Stimulated activated CD8-positive, alpha-beta memory T cell treated with anti-CD3 and anti-CD28 coated beads, Interleukin-15, amount 100 ng/mL, for 1 hour (primary cell): ENCODE measurements around the gene APOB.

Source experiments
- DNase-seq: peaks from one replicate; pipeline ENCODE4 v3.0.0-alpha.2; 2020; ENCODE audit warnings: low read depth

Gene APOB, protein sequence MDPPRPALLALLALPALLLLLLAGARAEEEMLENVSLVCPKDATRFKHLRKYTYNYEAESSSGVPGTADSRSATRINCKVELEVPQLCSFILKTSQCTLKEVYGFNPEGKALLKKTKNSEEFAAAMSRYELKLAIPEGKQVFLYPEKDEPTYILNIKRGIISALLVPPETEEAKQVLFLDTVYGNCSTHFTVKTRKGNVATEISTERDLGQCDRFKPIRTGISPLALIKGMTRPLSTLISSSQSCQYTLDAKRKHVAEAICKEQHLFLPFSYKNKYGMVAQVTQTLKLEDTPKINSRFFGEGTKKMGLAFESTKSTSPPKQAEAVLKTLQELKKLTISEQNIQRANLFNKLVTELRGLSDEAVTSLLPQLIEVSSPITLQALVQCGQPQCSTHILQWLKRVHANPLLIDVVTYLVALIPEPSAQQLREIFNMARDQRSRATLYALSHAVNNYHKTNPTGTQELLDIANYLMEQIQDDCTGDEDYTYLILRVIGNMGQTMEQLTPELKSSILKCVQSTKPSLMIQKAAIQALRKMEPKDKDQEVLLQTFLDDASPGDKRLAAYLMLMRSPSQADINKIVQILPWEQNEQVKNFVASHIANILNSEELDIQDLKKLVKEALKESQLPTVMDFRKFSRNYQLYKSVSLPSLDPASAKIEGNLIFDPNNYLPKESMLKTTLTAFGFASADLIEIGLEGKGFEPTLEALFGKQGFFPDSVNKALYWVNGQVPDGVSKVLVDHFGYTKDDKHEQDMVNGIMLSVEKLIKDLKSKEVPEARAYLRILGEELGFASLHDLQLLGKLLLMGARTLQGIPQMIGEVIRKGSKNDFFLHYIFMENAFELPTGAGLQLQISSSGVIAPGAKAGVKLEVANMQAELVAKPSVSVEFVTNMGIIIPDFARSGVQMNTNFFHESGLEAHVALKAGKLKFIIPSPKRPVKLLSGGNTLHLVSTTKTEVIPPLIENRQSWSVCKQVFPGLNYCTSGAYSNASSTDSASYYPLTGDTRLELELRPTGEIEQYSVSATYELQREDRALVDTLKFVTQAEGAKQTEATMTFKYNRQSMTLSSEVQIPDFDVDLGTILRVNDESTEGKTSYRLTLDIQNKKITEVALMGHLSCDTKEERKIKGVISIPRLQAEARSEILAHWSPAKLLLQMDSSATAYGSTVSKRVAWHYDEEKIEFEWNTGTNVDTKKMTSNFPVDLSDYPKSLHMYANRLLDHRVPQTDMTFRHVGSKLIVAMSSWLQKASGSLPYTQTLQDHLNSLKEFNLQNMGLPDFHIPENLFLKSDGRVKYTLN (N-terminal part only)

DNA sequence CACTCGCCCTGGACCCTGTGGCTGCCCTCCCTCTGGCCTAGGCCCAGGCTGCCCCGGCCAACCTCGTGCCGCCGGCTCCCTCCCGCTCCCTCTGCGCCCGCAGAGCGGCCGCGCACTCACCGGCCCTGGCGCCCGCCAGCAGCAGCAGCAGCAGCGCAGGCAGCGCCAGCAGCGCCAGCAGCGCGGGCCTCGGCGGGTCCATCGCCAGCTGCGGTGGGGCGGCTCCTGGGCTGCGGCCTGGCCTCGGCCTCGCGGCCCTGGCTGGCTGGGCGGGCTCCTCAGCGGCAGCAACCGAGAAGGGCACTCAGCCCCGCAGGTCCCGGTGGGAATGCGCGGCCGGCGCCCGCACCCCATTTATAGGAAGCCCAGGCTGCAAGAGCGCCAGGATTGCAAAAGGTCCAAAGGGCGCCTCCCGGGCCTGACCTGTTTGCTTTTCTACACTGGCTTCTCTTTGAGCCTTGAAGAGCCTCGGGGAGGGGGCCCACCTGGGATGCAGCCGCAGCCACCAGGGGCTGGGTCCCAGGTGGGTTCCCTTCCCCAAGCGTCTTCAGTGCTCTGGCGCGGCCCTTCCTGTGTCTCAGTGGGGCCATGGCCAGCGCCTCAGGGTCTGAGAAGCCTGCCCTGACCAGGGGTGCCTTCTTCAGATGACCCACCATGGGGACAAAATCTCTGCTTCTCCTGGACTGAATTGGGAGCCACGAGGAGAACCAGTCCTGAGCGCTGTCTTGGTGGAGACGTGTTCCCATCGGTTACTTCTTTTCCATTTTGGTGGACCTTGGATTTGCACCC is at the start of gene APOB:
APOB (minus strand) TSS at position 330 of the 789 bp plus-strand sequence; CDS start at position 202, 128 bp downstream.
- DNase-seq = no peak

DNA sequence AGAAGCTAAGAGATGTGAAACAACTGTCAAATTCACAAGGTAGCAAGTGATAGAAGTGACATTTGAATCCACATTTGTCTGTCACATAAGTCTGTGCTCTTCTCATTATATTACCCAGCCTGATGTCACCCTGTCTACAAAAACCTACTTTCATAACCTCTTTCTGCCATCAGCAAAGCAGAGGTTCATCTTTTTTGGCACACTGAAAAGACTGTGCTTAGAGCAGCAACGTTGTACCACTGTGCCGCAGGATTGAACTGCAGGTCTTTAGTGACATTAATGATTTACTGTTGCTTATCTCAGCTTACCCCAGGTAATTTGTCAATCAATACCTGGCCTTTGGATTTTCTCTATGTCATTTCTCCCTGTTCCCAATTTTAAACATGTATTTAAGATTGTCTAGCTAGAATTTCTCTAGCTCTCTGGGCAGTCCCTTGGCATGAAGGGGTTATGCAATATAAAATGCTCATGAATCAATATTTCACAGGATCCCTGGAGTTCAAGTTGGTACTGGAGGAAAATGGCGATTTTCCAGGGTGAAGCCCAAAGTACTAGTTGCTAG is 48.5 kb upstream of the APOB start:
- DNase-seq = no peak

DNA sequence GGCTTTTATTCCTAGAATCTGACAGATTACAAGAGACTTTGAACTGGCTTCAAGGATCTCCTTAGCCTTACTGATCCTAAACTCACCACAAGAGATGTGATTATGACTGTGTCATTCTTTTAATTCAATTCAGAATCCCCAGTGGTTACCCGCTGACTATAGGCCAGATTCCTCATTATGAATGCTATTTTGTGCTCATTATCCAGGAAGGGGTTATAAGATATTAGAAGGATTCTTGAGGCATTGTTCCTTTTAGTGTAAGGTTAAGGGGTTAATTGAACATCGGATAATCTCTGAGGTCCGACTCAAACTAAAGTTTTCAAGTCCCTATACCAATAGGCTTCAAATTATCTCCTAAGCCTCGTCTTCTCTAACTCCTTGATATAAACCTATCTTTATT is 40.5 kb upstream of the APOB start:
- no peak for DNase-seq

DNA sequence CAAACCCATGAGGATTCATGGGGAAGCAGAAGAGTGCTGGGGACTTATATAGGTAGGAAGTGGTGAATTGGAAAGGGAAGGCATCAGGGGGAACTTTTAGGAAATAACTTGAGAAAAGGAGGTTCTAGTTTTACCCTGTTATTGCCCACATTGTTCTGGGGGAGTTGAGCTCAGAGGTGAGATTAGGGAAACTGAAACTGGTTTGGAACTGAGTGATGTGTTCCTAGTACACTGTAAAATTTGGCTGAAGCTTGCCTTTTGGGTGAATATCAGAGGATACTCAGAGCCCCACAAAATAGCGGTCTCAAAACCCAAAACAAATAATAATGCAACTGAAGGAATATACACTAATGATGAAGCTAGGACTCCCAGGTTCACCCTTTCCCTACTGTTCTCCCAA is 39.6 kb upstream of the APOB start:
- no peak for DNase-seq

DNA sequence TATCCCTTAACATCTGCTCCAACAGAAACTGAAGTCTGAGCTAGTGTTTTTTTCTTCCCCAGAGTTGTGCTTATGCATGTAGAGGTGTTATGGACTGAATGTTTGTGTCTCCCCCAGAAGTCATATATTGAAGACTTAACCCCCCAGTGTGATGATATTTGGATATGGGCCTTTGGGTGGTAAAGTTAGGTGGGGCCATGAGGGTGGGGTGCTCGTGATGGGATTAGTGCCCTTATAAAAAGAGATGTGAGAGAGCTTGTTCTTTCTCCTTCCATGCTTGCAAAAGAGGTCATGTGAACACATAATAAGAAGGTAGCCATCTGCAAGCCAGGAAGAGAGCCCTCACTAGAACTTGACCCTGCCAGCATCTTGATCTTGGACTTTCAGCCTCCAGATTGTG is 34.4 kb upstream of the APOB start:
- no peak for DNase-seq

DNA sequence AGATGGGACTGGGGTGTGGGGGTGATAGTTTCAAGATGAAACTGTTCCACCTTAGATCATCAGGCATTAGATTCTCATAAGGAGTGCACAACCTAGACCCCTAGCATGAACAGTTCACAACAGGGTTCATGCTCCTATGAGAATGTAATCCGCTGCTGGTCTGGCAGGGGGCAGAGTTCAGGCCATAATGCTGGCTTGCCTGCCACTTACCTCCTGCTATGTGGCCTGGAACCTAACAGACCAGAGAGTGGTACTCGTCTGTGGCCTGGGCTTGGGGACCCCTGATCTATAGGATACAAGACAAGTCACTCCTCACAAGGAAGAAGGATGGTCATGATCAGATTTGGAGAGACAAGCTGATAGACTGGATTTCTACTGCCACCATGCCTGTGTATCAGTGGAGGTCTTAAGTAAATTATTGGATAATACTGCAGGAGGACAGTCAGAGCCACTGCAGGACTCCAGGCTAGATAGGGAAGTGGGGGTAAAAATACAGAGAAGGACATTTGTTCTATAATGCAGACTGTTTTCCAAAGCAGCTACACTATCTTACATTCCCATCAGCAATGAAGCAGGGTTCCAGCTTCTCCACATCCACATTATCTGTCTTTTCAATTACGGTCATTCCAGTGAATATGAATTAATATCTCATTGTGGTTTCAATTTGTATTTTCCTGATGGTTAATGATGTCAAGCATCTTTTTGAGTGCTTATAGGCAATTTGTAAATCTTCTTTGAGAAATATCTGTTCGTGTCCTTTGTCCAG is 28.8 kb upstream of the APOB start:
- no peak for DNase-seq

DNA sequence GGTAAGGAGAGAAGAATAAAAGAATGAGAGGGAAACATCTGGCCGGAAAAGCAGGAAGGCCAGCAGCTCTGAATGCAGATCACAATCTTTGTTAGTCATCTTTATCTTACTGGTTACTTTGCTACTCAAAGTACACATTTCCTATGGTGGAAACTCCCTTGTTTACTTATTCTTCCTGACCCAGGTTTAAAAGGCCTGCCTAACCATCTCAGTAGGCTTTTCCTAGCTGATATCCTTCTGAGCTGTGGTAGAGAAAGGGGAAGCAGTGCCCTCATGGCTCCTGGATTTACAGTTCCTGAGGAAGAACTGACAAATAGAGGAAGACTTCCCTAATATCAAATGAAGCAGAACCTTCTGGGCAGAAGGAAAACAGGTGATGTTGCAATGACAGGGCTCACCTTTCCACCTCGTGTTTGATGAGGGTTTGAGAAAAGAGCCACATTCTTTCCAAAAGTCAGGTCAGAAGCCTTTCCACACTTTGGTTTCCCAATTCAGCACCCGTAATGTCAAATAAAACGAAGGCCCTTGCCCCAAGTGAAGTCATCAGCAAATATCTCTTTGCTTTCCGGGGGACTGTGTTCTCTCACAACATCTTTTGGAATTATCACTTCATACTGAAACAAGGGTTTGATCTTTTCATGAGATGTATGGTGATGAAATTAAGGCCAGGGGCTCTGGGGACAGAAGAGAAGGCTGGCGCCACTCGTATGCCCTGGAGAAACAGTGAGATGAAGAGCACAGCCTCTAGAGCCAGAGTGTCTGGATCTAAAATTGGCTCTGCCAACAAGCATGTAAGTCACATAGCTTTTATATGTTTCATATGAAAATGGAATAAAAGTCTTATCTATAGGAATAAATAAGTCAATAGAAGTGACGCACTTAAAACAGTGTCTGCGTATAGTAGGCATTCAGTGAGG is 26.7 kb upstream of the APOB start:
- no peak for DNase-seq

DNA sequence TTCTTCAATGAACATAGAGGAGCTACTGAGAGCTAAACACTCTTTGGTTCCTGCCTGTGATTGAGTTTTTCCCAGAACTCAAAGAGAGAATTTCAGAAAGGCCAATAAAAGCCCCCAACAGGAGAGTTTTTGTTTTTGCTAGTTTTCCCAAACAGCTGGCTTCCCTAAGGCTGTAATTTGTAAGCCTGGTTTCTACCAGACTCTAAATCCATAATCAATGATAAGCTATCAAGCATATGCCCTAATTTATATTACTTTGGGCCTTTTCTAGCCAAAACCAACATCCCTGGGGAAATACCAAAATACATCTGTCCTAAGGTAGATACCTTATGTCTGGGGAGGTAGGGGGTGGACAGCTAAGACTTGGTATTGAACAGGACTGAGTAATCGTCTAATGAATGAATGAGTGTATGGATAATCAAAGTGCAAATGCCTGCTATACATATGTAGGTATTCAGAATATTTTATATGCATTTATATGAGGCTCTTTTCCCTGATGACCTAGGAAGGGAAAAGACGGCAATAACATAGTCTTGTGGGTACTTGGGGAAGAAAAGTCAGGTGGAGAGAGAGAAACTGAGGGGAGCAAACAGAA is 26.0 kb upstream of the APOB start:
- no peak for DNase-seq

DNA sequence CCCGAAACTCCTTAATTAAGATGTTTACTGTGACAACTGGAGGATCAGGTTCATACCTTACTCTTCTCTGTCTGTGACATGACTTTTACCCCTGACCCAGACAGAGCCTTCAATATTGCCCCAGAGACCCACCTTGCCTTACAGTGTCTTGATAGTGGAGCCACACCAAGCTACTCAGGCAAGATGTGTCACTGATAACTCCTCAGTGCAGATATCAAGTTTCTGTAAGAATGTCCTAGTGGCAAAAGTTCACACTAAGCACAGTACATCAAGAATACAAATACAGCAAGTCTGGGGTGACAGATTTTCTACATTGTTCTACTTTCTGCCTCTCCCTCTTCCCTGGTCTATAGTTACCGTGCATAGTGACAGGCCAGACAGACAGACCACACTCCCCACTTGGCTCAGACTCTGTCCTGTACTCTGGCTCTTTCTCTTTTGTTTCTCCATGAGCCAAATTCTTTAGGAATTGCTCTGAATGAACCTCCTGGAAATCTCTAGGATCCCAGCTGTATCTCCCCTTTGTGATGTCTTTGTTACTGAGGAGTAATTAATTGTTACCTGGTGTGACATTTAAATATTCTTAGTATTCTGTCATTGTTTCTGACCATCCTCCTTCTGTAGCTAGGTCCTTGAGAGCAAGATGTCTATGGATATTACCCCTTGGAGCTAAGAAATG is 24.1 kb upstream of the APOB start:
- no peak for DNase-seq

DNA sequence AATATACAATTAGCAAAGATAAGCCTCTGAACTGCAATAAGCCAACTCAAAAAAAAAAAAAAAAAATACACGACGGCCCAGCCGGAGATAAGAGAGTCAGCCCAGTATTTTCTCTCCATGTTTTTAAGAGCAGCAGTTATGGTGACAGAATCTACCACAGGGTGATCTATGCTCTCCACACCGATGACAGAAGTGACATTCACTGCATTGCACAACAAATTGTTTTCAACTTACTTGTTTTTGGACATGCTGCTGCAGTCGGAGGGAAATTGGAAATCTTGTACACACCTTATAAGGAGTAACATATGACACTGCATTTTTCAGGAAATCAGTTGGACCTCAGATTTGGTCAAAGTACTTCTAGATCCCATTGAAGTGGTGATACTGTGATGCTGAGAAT is 23.3 kb upstream of the APOB start:
- DNase-seq = no peak

DNA sequence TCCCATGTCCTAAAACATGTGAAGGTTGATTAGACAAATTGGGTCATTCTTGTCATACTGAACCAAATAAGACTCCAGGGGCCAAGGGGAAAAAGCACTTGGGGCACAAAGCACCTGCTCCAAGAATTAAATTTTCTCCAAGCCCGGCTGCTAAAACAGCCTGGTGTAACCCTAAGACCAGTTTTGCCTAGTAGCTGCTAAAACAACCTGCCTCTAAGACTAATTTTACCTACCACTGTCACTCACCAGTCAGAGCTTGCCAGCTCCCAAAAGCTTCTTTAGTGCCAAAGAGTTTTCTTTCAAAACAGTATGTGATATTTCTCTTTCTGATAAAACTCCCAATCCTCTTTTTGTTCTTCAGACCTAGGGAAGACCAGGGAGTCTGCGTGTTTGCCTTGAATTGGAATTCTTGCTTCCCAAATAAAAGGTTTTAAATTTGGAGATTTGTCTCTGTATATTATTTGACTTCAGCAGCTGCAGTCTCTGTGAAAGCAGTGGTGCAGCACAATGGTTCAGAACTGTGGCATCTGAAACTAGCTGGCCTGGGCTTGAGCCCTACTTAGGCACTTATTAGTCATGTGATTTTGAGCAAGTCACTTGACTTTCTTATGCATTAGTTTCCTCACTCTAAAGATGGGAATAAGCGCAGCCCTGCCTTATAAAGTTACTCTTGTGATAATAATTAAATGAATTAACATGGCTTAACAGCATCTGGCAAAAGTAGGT is 16.2 kb upstream of the APOB start:
- DNase-seq = no peak

DNA sequence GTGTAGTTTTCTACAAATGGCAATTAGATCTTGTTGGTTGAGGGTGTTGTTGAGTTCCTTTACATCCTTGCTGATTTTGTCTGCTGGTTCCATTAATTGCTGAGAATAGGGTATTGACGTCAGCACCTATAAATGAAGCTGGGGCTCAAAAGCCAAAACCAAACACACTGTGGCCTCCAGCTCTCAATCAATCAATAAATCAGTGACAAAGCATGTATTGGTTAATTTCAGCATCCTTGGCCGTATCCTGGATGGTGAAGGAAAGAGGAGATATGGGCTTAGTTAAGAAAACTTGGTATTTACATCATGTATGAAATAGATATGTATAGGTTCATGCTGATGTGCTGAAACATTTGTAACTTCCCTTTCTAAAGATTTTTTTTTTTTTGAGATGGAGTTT is 13.2 kb upstream of the APOB start:
- no peak for DNase-seq

DNA sequence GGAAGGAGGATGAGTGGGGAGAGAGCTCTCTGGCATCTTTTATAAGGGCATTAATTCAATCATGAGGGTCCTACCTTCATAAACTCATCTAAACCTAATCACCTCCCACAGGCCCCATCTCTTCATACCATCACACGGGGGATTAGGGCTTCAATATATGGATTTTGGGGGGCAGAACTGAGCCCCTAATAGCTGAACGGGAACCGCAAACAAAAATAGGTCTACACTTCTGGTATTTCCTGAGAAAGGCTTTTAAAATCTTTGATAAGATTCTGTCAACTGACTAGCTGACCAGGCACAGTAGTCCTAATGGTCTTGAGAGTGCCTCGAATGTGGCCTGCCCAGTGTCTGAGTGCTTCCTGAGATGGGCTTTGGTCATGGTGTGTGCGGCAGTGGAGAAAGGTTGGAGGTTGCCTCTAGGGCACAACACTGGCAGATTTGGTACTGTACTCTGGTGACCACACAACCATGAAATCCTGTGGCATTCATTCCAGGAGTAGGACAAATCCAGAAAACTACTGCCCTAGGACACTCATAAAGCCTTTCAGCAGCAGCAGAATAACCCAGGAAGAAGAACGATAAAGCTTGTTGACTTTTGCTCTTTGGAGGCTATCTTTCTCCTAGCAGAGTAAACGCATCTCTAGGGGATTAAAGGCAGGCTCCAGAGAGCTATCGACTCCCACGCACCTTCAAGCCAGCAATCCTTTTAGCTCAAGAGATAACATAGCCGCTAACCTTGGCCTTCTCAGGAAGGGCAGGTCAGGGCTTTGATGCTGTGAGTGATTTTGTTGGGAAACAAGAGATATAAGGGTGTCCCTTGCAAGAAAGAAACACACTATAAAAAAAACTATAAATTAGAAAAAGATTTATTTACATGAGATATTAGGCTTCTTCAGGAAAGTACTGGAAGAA is 12.3 kb upstream of the APOB start:
- DNase-seq = no peak

DNA sequence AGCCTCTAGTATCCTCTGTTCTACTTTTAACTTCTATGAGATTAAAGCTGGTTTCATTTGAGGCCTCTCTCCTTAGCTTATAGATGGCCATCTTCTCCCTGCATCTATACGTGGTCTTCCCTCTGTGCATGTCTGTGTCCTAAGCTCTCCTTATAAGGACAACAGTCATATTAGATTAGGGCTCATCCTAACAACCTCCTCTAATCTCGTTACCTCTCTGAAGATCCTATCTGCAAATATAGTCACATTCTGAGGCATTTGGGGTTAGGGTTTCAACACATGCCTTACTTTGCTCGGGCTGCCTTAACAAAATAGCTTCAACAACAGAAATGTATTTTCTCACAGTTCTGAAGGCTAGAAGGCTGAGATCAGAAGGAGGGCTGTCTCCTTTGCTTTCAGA is 11.6 kb upstream of the APOB start:
- no peak for DNase-seq

DNA sequence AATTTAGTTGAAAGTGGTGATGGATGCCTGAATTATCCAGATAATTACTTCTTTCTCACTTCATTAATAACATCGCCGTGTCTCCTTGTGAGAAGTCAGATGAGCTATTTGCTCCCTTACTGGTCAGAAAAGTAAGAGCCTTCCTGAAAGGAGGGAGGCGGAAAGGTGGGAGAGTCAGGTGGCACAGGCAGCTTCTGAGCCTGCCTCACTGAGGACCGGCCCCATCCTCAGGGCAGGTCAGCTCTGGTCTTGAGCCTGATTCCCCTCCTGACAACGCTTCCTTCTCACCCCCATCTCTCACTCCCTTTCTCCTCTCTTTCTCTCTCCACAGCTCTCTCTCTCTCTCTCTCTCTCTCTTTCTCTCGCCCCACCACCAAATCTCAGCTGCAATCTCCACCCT is 10.1 kb upstream of the APOB start:
- no peak for DNase-seq

DNA sequence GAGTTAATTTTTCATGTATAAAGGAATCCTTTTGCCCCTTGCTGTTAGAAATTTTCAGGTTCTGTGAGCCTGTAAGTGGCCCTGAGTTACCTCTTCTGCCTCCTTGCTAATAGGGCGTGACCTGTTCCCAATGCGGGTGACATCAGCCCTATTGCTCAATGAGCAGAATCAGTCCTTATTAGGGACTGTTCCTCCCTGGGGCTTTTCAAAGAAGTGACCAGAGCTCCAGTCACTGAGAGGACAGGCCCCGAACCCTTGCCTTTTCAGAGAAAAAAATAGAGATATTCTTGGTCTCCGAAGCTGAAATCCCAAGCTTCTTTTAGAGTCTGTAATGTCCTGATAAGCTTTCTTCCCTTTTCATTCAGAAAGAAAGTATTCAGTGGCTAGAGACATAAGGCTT is 8.2 kb upstream of the APOB start:
- no peak for DNase-seq

DNA sequence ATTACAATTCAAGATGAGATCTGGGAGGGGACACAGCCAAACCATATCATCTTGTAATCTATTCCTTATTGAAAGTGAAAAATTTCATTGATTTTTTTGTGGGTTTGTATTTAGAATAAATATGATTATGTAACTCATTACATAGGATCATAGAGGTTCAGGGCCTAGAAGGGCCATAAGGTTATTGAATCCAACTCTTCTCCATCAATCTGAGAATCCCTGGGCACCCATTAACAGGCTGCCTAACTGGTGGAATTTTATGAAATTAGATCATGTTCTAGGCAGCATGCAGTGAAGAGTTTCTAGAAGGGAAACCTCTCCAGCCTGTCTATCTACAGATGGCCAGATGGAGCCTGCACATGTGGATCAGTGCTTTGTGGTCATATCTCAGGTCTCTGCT is 6.3 kb upstream of the APOB start:
- DNase-seq = no peak
